Upper lobe of left lung (tissue), 4 donors: ENCODE data around the gene TXNRD2.
"Not testable (repeated sequence)": the region's sequence is repeated elsewhere in the genome, so short reads cannot be mapped to it uniquely, and the experiment has no call there.

Experiments
- EP300 ChIP-seq, 4 donors: sonication (generic); formaldehyde crosslinking; IDR thresholded peaks; one replicate each; pipeline ENCODE4 v1.5.1; 2017; ENCODE audit warnings: antibody characterized with exemption in 4 of 4, control low read depth in 2 of 4
- POLR2A ChIP-seq, 4 donors: fragments of 450-650 bp; IDR thresholded peaks; one replicate each; pipeline ENCODE4 v1.5.1; 2016 to 2017; ENCODE audit warnings: antibody characterized with exemption in 4 of 4, mild to moderate bottlenecking in 2 of 4
- POLR2AphosphoS5 ChIP-seq, 2 donors: sonication (generic); formaldehyde crosslinking; IDR thresholded peaks; one replicate each; pipeline ENCODE4 v1.5.1; 2017; ENCODE audit warnings: antibody characterized with exemption in 2 of 2
- TF ChIP-seq, protein P1 (sequence below), 6 experiments: fragments of 450-650 bp in 4 of 6; fragments of 200-600 bp in 2 of 6; sonication (generic) in 2 of 6; IDR thresholded peaks; one replicate each; pipeline ENCODE4 v1.5.1; 2016 to 2019; ENCODE audit warnings: antibody characterized with exemption in 6 of 6

DNA sequence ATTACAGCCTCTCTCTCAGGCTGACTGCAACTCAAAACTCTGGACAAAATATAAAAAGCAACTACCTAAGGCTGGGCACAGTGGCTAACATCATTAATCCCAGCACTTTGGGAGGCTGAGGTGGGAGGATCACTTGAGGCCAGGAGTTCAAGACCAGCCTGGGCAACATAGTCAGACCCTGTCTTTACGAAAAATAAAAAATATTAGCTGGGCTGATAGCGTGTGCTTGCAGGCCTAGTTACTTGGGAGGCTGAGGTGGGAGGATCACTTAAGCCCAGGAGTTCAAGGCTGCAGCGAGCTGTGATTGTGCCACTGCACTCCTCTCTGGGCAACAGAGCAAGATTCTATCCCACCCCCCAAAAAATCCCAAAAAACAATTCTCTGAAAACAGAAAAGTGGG, 109.6 kb downstream of the TXNRD2 start:
- TF ChIP-seq, protein P1, sequence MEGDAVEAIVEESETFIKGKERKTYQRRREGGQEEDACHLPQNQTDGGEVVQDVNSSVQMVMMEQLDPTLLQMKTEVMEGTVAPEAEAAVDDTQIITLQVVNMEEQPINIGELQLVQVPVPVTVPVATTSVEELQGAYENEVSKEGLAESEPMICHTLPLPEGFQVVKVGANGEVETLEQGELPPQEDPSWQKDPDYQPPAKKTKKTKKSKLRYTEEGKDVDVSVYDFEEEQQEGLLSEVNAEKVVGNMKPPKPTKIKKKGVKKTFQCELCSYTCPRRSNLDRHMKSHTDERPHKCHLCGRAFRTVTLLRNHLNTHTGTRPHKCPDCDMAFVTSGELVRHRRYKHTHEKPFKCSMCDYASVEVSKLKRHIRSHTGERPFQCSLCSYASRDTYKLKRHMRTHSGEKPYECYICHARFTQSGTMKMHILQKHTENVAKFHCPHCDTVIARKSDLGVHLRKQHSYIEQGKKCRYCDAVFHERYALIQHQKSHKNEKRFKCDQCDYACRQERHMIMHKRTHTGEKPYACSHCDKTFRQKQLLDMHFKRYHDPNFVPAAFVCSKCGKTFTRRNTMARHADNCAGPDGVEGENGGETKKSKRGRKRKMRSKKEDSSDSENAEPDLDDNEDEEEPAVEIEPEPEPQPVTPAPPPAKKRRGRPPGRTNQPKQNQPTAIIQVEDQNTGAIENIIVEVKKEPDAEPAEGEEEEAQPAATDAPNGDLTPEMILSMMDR (IDR thresholded peaks at IDR 0.05), result not testable (repeated sequence)
- not testable (repeated sequence) for TF ChIP-seq POLR2A, EP300, POLR2AphosphoS5 (IDR thresholded peaks at IDR 0.05)
